GM18526 (cell line): Measurements from ENCODE around the gene ACKR3.

Source experiments
- POLR2A ChIP-seq: IDR thresholded peaks from 3 replicates; pipeline ENCODE4 v1.6.1; 2011; ENCODE audit not compliant: insufficient read length; ENCODE audit errors: extremely low read depth

Gene ACKR3

DNA sequence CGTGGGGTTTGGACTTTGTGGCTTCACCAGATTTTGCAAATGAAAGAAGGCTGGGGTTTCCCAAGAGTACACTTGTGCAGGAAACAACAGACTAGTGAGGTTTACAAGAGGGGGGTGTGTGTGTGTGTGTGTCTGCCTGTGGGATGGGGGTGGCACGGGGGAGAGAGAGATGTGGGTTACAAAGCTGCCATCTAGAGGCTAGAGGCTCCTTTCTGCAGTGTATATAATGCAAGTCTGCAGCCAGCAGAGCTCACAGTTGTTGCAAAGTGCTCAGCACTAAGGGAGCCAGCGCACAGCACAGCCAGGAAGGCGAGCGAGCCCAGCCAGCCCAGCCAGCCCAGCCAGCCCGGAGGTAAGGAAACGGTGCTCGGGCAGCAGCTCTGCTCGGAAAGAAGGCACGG is at the start of gene ACKR3:
Gene ACKR3 (plus strand): TSS at position 253 of the 401 bp plus-strand sequence. CDS start 10,641 bp downstream, outside the sequence.
- peak; percentile 59 for TF ChIP-seq POLR2A

DNA sequence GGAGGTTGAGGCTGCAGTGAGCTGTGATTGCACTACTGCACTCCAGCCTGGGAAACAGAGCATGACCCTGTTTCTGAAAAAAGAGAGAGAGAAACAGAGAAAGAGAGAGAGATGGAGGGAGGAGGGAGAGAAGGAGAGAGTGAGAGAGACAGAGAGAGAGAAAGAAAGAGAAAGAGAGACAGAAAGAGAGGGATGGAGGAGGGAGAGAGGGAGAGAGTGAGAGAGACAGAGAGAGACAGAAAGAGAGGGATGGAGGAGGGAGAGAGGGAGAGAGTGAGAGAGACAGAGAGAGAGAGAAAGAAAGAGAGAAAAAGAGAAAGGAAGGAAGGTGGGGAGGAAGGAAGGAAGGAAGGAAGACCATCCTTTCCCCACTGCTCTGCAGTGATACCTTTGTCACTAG is 48.1 kb upstream of the ACKR3 start:
- no peak for TF ChIP-seq POLR2A

DNA sequence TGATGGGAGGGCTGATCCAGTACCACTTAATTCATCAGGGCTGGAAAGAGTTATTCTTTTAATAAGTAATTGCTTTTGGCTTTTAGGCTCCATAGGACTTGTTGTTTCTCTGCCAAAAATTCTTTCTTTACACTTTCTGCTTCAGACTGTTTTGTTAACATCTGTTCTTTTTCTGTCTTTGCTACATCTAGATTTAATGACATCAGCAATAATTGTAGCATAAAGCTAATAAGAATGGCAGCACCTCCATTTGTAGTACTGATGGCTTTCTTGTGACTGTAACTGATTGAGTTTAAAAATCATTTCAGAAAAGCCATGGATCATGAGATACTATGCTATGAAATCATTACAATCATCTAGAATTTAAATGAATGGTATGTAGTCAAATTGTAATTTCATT is 46.4 kb upstream of the ACKR3 start:
- TF ChIP-seq POLR2A: no peak

DNA sequence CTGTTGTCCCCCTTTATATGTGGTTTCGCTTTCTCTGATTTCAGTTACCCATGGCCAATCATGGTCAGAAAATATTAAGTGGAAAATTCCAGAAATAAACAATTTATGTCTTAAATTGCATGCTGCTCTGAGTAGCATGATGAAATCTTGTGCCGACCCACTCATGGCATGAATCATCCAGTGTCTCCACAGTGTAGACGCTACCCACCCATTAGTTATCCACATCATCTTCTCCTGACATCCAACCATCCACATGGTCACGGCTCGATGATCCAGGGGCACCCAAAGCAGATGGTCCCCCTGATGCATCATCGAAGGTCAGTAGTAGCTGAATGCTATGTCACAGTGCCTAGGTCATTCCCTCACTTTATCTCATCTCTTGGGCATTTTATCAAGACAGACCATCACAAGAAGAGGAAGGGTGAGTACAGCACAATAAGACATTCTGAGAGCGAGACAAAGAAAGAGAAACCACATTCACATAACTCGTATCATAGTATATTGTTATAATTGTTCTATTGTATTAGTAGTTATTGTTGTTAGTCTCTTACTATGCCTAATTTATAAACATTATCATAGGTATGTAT is 44.1 kb upstream of the ACKR3 start:
- no peak for TF ChIP-seq POLR2A

DNA sequence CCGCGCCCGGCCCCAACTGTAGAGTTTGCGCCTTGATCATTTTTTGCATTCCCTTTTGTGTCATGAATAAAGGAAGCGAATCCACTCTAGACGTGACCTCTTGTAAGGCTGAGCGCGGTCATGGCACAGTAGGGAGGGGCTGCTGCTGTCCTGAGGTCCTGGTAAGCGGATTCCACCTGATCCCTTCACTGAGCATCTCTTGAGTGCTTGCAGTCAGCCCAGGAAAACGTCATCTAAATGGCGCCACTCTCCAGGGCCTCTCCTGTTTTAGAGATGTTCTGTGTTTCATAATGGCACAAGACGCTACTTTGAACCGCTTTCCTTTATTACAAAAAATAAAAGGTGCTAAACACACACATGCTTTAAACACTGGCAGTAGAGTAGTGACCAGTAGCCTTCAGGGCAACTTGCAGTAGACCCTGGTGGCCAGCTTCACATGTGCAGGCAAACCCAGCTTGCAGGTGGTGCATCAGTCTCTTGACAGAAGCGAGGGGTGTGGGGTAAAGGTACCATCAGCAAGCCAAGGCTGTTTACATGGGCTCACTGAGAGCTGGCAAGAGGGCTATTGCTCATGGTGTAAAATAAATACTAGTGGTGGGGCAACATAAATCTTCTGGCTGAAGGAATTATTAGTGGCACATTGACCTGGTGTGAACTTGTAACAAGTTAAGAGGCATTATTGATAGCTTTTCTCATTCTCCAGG is 43.0 kb upstream of the ACKR3 start:
- no peak for TF ChIP-seq POLR2A

DNA sequence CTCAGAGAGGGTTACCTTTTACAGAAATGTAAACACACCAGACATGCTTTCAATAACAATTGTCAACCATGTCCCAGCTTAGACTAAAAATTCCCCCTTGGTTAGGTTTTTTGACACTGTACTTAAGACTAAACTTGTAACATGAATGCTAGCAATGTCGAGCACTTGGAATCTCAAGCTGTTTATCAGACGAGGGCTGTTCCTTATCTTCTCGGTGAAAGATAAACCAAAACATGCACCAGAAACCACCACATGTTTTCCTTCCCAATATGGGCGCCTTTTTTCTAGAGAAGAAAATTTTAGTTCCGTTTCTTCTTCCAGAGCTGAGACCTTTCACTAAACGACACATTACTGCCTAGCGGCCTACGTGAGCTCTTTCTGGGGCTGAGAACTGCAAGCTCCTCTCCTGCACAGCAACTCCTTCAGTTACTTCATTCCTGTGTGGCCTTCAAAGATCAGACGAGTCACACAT is 42.4 kb upstream of the ACKR3 start:
- no peak for TF ChIP-seq POLR2A

DNA sequence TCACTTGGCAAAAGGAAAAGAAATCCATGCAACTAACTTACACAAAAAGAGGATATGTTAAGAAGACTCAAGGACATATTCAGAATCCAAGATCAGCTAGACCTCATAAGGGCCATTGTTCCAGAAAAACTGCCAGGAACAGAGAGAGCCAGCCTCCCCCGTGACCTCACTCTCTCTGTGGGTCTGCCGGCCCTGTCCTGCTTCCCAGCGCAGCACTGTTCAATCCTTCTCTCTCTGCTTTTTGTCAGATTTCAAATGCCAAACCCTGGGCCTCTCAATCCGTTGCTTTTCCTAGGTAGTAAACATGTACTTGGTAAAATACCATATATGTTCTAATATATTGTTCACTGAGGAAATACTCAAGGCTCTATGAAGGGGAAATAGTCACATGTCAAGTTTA is 40.0 kb upstream of the ACKR3 start:
- no peak for TF ChIP-seq POLR2A

DNA sequence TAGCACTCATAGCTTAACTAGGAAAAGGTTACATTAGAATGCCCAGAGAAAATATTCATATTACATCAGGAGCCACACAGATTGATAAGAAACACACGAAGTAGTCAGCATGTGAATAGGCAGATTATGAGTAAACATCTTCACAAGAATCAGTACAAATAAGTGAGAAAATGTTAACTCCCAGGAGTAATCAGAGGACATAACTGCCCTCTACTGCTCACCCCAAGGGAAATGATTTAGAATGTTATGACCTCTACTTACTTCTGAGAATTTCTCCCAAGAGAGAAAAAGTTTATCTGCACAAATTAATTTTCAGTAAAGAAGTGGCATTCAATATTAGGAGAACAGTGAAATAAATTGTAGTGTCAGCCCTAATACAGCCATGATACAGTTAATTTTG is 39.1 kb upstream of the ACKR3 start:
- no peak for TF ChIP-seq POLR2A

DNA sequence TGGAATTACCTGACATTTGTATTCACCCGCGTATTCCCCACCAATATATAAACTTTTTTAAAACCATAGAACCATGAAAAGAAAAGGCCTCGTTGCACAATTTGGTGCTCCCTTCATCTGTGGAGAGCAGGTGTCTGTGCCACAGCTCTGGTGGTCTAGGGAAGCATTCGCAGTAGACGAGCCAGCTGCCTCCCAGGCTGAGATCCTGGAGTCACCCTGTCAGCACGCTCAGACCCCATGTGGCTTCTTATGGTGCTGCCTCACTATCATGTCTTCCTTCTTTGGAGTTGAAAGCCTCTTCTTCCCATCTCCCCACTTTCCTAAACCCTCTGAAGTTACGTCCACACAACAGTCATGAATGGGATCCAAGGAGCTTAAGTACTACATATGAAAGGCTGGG is 38.4 kb upstream of the ACKR3 start:
- no peak for TF ChIP-seq POLR2A

DNA sequence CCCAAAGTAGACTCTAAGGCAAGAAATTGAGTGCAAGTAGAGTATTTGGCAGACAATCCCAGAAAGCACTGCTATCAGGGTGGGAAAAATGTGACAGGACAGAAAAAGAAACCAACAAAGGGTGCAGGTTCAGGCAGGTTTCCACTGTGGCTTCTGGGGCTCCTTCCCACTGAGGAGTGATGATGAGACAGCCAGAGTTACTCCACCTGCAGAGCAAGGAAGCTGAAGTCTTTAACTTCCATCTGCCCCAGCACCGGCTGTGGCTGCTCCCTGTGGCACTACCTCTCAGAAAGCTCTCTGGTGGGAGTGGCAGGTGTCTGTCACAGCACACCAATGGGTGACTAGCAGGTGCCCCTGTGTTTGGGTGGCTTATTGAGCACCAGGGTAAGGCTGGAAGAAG is 37.6 kb upstream of the ACKR3 start:
- no peak for TF ChIP-seq POLR2A

DNA sequence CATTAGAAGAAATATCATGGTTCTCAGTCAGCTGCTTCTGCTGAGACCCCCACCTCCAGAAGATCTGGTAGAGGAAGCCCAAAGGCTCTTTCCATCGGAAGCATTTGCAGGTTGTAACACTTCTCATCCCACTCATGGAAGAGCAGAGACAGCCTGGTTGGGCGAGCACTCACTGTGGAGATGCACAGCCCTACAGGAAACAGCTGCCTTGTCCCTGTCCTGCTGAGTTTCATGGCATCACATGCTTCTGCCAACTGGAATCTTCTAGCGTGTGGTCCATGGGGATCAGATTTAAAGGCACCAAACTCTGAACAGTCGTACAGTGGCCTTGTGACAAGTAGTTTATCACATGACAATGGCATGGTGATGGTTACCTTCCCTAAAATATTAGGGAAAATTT is 36.3 kb upstream of the ACKR3 start:
- no peak for TF ChIP-seq POLR2A

DNA sequence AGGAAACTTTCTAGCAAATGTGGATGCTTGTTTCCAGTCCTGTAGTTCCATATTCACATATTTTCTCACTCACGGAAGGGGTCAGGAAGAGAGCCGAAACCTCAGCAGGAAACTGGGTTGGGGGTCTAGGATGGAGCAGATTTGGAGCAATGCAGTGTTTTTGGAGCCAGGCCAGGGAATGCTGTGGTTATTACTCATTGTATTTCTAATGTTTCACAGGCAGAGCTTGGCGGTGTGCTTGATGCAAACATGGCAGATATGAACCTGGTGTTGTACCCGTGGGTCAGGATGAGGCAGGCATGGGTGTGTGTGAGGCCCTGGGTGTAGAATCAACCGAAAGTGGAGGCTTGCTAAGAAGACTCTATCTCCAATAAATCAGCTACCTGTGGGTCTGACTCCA is 34.6 kb upstream of the ACKR3 start:
- TF ChIP-seq POLR2A: no peak

DNA sequence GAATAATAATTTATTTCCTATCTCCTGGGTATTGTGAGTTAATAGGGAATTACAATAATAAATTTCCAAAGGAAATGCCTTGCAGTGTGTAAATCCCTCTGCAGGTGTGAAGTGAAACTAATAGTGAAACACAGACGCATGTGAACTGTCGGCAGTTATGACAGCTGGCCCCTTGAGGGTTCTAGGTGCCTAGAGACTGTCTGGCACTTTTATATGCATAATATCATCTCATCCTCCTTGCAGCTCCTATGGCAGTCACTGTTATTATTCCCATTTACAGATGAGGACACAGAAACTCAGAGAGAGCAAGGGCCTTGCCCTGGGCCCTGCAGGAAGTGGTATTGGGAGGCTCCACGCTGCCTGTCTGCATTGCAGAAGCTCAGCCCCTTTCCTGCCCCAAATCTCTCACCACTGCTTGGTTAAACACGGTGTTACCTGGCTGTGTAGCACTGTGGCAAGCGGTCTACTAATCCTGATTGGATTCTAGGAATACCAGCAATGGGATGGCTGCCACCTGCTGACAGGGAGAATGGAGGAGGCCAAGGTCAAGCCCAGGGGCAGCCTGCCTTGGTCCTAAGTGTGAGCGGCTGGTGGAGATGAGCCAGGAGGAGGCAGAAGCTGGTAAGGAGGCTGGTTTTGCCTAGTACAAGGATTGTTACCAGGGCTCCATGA is 32.8 kb upstream of the ACKR3 start:
- TF ChIP-seq POLR2A: no peak

DNA sequence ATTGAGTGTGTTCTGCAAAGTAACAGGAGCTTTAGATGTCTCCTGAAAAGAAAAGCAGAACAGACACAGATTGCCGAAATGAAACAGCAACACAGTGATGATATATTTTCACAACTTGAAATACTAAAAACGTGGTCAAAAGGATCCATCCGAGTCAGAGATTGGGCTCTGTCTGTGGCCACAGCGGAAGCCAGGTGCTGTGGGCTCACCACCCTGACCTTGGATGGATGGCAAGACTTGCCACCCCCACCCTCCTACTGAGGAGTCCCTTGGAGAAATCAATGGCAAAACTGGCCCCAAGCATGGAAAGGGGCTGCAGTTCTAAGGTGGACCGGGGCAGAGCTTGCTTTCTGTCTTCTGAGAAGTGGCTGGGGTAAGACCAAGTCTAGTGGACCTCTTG is 31.4 kb upstream of the ACKR3 start:
- no peak for TF ChIP-seq POLR2A

DNA sequence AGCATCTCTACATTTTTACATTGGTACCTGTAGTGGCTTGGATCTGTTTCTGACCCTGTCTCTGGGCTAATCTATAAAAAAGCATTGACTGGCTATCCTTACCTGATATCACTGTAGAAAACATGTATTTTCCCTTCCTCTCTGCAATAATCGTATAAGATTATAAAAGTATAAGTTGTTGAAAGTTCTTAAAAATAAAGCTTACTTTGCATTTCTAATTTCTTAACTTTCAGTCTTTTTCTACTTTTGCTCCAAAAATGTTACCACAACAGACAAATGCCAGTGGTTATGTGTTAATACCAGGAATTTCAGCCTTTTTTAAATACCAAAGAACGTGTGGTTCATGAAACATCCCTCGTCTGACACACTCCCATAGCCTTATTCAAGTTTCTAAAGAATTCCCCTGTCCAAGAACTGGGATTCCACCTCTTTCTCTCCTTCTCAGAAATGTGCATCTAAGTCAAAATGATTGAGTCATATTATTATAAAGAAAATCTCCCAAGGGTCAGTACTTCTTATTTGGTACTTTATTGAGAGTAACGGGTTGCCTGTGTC is 28.5 kb upstream of the ACKR3 start:
- TF ChIP-seq POLR2A: no peak

DNA sequence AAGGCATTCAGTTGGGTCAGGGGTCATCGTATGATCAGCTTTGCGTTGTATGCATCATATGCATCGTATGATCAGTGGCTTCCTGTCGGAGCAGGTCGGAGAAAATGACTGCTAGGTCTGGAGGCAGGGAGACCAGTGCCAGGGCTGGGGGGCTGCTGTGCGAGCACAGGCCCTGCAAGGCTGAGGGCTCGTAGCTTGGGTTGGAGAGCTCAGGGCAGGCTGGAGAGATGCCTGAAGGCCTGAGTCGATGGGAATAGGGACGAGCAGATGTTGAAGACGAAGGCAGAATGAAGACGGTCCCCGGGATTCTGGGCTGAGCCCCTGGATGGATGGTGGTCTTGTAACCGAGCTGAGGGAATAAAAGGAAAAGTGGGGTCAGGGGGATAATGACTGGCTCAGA is 25.3 kb upstream of the ACKR3 start:
- TF ChIP-seq POLR2A: no peak
